Tongue (tissue), 2 donors: ENCODE results near the gene HABP4. TPM values are rescaled to one million over a fixed set of nuclear protein-coding genes. Genes with fewer than 3 reads are reported as not detected.

Experiments used
- DNase-seq: peaks from one replicate; pipeline ENCODE4 v3.0.0-alpha.2; 2015
- total RNA-seq: library from RNA; depleted of rRNA; stranded (reverse); fragments of >200 nt; gene quantifications from one replicate; pipeline ENCODE4 v1.2.3, GENCODE V29; 2014

HABP4 gene
- total RNA-seq, 1 donor from 2014 or later: 14.6 TPM

DNA sequence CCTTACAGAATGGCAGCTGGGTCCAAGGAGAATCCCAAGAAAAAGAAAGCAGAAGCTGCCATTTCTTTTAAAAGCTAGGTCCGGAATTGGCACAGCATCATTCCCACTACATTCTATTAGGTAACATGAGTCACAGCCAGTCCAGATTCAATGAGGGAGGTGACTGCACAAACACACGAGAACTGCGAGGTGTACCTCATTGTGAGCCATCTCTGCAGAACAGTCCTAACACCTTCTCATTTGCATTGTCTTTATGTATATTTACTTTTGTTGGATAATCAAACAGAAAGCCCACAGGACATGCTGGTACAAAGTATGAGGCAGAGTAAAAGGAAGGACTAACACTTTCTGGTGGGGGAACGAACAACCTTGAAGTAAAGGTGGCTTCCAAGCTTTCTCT, 14.6 kb upstream of the HABP4 start:
- no peak for DNase-seq

DNA sequence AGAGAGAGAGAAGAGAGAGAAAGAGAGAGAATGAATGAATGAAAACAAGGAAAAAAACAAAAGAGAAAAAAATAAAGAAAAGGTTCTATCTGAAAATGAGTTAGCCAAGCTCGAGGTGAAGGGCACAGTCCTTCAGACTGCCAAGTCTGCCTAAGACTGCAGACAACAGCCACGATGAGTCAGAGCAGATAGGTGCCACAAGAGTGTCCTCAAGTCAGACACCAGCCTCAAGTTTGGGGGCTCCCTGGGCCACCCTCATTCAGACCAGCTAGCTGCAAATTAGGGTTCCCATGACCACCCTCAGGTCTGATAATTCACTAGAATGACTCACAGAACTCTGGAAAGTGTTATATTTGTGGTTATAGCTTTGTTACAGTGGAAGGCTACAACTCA, 13.9 kb upstream of the HABP4 start:
- DNase-seq: no peak

DNA sequence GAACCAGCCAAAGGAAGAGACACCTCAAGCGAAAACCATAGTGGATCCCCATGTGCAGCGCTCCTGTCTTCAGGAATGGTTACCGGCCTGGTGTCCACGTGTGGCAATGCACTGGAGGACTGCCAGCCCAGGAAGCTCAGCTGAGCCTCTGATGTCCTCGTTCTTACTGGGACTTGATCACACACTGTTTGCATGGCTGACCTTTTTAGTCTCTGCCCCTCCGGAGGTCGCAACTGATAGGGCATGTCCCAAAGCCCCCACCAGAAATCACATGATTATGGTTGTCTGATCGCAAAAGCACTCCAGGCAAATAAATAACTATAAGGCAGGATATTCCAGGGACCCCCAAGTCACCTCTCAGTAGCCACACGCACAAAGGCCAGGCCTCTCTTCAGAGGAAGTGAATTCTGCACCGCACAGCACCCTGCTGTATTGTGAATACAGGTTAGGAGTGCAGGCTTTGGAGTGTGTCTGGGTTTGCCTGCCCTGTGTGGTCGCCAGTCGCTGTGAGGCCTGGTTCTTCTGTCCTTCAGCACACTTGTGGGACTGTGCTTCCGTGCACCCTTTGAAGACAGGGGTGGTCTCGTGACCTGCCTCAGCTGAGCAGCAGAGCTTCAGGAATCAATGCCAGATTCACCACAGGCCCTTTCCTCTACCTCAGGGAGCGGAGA, 13.4 kb upstream of the HABP4 start:
- DNase-seq: no peak

DNA sequence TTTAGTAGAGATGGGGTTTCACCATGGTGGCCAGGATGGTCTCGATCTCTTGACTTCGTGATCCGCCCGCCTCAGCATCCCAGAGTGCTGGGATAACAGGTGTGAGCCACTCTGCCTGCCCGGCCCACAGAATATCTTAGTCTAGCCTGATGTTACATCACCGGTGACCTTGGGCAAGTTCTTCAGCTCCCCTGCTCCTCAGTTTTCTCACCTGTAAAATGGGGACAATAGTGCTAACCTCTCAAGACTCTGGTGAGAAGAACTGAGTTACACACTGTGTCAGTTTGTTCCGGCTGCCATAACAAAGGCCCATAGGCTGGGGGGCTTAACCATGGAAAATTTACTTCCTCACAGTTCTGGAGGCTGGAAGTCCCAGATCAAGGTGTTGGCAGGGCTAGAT, 12.5 kb upstream of the HABP4 start:
- no peak for DNase-seq

DNA sequence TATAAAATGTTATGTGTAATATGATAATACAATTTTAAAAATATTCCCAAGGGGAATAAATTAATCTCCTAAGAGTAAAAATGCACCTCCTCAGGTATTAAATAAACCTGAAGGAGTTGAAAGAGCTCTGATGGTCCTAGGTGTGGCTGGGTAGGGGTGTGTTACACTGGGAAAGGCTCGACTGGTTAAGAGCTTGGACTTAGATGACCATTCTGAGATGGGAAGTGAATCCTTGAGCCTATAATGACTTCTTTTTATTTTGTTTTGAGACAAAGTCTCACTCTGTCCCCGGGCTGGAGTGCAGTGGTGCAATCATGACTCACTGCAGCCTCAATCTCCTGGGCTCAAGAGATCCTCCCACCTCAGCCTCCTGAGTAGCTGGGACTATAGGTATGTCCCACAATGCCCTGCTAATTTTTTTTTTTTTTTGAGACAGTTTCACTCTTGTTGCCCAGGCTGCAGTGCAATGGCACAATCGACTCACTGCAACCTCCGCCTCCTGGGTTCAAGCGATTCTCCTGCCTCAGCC, 9.2 kb upstream of the HABP4 start:
- no peak for DNase-seq

DNA sequence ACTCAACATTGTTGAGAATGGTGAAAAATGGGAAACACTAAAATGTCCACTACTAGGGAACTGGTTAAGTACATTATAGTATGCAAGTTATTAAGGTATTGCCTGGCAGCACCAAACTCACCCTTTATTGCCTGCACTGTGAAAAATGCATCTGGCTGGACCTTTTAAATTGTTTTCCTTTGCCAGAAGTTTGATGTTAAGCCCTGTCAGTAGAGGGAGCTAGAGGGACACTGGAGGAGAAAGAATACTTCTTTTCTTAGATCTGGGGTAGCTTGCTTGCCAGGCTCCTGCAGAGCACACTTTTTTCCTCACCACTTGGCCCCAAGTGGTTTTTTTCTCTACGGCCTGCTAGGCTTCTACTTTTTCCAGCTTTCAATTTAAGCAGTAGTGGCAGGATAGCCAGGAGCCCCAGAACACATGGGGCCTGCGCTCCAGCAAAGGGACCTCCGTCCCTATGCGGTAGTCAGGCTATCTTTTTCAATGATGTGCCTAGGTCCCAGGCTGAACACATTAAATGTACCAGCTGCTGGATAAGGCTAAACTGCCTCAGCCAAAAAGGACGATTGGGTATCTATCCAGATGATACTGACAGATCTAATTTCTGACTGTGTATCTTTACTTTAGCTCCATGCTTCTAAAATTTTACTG, 8.0 kb upstream of the HABP4 start:
- DNase-seq: no peak

DNA sequence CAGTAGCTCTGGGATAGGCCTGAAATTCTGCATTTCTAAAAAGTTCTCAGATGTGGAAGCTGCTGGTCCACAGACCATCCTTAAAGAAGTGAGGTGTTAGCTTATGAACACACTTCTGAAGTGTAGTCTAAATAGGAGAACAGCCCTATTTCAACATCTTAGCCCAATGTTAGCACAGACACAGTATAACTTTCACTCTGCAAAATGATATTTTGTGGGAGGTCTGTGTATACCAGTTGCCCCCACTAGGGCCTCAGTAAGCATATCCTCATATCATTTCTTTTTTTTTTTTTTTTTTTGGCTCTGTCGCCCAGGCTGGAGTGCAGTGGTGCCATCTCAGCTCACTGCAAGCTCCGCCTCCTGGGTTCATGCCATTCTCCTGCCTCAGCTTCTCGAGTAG, 7.5 kb upstream of the HABP4 start:
- no peak for DNase-seq

DNA sequence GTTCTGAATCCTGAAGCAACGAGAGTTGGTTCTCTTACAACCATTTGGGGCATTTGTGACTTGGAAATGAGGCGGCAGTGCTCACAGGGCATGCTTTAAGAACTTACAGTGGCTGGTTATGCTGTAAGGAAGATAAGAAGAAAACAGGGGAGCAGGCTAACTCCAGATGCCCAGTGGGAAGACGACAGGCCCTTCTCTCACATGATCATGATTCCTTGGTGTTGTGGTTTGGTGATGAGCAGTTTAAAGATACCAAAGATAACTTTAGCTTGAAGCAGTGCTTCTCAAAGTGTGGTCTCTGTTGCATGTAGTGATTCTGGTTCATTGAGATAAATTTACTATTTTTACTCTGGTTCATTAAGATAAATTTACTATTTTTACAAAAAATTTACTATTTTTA, 2.6 kb upstream of the HABP4 start:
- no peak for DNase-seq

DNA sequence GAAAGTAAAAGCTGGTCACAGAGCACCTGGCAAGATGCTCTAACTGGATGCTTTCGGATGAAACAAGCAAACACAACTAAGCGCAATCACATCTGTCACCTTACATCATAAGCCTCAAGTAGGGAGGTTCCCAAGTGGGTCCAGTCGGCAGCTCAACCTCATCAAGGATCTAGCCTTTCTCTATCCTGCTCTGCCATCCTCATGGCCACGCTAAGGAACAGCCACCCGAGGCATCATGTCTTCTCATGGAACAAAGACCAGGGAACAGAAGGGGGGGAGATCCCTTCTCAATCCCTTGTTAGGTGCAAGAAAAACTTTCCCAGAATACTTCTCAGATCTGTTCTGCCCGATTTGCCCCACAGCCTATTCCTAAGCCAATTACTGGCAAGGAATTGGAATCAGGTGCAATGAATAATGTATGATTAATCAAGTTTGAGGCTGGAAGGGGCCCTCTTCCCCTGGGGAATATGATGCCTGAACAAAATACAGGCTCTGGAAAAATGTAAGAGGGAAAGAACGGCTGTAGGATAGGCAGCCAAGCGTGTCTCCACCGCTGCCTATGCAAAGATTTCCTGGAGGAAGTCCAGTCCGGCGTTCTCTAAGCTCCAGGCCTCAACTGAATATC, 1.3 kb upstream of the HABP4 start:
- no peak for DNase-seq

DNA sequence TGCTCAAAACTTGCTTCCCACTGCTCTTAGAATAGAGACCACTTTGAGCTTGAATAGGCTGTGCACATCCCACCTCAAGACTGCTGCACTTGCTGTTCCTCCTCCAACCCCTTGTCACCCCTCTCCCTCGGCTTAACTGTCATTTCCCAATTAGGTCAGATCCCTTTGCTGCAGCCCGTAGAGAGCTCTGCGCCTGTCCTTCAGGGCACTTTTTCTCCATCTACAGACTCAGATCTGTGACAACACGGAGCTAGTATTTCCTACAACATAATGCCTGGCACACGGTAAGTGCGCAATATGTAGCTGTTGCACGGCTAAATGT, 485 bp upstream of the HABP4 start:
- DNase-seq: no peak

DNA sequence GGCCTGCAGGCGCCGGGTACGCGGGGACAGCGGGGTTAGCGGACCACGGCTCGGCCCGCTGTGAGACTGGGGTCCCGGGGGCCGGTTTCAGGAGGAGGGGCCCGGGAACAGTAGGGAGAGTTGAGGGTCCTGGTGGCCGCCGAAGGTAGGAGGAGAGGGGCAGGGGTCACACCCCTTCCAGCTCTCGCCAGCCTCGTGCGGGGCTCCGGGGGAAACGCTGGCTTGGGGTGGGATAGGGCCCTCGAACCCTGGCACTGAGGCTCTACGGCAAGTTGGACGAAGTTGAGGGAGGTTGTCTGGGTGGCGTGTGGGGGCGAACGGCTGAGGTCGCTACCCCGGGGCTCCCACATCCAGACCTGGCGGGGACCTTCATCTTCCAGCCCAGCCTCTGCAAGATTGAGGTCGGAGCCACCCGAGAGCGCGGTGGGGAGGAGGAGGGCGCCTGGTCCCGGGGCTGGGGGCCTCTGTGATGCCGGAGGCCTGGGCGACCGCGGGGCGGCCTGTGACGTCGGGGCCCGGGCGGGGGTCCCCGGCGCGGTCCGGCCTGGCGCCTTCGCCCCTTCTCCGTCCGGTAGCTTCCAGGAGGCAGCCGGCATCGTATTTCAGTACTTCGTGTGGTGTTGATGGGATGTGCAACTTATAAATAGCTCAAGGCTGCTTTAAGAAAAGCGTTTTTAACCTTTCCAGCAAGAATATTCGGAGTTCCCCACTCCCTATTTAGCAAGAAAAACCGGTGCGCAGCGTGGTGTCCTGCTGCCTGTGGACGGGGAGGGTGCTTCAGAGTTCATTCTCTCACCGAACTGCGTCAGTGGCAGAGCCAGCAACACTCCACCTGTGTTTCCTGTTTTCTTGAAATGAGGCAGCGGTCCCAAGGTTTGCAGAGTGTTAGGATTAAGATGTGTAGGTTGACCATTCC, 902 bp downstream of the HABP4 start:
- DNase-seq: peak; percentile 56

DNA sequence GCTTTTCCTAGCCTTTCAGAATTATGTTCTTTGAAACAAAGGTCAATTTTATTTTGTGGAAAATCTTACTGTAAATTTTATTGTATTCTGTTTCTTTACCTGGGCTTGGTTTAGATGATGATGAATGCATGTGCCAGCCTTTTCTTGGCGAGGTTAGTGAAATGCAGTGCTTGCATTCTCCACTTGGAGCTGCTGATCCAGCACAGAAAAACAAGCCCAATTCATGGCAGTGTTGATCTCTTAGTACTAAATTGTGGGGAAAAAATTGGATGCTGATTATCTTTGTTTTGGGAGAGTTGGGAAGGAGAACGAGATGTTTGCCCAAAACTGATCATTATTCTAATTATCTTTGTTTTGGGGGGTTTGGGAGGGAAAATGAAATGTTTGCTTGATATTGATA, 3.7 kb downstream of the HABP4 start:
- peak; percentile 45 for DNase-seq

DNA sequence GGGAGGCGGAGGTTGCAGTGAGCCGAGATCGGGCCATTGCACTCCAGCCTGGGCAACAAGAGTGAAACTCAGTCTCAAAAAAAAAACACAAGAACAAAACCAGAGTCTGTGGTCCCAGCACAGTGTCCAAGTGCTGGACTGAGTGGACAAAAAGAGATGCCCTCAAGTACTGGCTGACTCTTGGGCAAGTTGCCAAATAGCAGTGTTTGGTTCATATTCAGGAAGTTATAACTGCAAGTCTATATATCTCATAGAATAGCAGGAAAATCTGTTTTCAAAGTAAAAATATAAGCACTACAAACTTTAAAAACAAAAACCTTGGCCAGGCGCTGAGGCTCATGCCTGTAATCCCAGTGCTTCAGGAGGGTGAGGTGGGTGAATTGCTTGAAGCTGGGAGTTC, 7.3 kb downstream of the HABP4 start:
- peak; percentile 9 for DNase-seq

DNA sequence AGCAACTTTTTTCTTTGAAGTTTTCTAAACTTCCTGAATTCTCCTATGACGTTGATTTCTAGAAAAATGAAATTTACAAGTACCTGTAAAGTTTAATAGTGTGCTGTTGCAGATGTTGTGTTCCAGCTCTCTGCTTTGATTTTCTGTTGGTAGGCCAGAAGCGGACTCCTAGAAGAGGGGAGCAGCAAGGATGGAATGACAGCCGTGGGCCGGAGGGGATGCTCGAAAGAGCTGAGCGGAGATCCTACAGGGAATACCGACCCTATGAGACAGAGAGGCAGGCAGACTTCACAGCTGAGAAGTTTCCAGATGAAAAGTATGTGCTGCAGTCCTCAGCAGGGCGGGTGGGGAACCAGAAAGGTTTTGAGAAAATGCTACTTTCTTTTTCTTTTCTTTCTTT, 8.3 kb downstream of the HABP4 start:
- DNase-seq: no peak

DNA sequence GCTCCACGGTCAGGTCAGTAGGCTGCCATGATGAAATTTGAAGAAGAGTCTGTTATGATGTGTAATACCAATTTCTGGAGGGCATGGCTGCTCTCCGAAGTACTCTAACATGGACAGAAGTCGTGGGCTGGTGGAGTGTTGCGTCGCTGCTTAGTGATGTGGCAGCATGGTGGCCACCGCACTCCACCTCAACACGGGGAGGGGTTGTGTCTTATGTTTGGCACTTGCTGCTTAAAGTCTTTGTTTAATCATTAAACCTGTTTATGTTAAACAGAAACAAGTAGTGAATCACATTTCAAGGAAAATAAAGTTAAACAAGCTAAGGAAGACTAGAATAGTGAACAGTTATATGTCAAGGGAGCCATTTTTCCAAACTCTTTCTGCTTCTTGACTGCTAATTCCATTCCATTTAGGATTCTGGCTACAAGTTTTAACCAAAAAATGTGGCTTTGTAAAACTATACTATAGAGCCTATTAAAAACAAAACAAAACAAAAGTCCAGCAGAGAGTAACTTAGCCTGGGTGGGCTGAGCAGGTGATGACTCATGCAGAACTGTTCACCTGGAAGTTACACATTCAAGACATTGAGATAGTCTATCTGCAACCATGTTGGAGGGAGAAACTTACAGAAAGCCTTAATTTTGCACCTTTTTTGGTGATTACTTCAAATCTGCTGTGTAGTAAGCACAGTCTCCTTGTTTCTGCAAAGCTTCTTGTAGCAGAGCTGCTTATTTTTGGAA, 9.5 kb downstream of the HABP4 start:
- no peak for DNase-seq

DNA sequence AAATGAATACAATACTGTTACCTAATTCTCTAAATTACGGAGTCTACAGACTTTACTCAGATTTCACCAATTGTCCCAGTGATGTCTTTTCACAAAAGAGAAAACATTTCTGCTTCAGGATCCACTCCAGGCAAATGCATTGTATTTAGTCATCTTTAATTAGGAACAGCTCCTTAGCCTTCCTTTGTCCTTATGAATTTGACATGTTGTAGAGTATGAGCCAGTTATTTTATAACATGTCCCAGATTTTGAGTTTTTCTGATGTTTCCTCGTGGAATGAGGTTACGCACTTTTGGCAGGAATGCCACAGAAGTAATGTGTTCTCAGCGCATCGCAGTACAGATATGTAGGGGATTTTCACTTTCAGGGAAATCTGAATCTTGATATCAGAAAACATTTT, 10.5 kb downstream of the HABP4 start:
- peak; percentile 64 for DNase-seq

DNA sequence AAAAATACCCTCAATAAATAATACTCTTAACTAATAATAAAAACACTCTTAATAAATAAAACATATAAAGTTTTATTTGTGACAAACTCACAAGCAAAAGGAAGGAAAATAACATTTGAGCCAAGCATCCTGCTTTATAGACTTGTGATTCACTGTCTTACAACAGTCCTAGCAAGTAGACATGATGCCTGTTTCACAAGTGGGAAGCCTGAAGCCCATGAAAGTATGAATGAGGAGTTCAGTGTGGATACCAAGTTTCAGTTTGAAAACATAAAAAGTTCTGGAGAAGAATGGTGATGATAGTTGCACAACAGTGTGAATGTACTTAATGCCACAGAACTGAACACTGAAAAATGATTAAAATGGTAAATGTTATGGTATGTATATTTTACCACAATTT, 10.9 kb downstream of the HABP4 start:
- DNase-seq: peak; percentile 15

DNA sequence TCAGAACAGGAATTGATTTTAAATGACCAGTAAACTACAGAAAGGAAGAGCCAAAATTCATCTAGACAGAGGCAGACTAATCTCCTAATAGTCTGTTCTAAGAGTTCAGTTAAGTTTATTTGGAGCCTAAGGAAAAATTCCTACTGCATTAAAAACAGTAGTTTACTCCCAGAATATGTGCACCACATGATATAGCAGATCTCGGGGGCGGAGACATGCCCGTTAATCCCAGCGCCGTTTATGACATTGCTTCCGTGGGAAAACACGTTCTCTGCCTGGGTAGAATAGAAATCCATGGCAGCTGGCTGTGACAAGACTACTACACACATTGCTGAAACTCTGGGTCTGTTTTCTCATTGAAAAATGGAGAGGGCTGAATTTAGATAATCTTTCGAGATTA, 11.4 kb downstream of the HABP4 start:
- peak; percentile 10 for DNase-seq

DNA sequence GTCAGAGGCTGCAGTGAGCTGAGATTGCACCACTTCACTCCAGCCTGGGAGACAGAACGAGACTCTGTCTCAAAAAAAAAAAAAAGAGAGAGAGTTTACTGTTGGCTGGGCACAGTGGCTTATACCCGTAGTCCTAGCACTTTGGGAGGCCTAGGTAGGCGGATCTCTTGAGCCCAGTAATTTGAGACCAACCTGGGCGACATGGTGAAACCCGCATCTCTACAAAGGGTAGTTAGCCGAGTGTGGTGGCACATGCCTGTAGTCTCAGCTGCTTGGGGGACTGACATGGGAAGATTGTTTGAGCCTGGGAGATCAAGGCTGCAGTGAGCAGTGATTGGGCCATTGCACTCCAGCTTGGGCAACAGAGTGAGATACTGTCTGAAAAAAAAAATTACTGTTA, 12.6 kb downstream of the HABP4 start:
- DNase-seq: no peak

DNA sequence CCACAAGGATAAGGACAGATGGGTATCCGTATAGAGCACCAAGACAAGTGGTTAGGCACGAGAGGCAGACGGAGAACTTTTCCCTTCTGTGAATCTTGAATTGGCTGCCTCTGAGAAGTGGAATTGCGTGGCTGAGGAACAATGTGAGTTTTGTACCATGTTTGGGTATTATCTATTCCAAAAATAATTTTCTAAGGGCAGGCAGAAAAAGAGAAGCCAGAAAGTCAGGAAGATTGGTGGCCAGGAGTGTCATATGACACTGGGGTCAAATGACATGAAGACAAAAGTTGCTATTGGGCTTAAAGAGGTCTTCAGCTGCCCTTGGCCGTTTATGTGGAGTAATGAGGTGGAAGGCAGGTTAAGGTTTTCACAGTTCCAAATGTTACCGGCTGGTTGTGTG, 14.5 kb downstream of the HABP4 start:
- no peak for DNase-seq

DNA sequence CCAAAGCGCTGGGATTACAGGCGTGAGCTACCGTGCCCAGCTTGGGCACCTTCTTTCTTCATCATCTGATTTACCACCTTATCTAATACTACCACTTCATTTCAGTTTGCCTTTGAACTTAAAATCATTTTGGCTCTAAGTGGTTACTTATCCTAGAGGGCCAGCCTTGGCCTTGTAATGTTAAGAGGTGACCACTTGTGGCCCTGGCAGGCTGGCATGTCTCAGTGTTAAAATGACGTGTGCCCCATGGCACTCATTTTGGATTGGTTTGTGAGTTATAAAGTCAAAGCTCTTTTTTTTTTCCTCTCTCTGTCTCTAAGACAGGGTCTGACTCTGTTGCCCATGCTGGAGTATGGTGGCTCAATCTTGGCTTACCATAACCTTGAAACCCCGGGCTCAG, 17.8 kb downstream of the HABP4 start:
- DNase-seq: no peak

DNA sequence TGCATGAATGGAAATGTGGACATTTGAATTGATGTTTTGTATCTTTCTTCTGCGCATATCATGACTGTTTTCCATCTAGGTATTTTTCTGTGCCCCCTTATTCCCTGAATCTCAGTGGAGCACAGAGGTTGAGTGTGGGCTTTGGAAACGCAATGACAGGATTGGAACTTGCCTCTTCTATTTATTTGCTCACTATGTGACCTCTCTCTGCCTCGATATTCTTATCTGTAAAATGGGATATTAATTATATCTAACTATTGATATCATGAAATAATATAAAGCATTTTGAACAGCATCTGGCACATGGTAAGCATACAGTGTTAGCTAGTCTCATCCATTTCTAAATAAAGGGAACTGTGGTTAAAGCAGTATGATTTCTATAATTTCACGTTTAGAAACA, 26.0 kb downstream of the HABP4 start:
- DNase-seq: no peak
